Measurements from ENCODE around the gene FYN.

DNA sequence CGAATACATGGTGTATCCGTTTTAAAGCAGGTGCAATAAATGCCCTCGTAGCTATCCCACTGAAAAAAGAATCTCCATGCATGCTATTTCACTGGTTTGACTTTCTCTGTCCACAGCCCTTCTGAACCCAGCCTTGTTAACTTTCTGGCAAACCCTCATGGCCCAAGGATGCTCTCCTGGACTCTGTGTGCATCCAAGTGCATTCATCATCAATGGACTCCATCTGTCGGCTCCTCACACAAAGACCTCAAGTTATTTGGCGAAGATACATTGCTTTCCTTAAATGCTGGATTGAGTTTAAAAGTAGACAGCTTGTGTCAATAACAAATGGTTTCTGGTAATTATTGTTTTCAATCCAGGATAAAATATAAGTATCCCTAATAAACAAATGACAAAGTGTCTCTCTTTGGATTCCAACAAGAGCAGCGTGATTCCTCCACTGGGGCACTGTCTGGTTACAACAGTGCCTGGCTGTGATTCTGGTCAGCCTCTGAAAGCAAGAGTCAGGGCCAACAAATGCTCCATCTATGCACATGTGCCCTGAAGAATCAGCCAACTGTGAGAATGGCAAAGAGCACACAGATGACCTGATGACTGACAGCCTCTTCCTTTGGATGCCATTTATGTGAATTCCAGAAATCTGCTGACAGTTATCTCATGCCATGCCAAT is 55.7 kb downstream of the FYN start:
- TF ChIP-seq, protein P1, sequence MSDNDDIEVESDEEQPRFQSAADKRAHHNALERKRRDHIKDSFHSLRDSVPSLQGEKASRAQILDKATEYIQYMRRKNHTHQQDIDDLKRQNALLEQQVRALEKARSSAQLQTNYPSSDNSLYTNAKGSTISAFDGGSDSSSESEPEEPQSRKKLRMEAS (IDR thresholded peaks at IDR 0.05) = no peak
- TF ChIP-seq, protein P2, sequence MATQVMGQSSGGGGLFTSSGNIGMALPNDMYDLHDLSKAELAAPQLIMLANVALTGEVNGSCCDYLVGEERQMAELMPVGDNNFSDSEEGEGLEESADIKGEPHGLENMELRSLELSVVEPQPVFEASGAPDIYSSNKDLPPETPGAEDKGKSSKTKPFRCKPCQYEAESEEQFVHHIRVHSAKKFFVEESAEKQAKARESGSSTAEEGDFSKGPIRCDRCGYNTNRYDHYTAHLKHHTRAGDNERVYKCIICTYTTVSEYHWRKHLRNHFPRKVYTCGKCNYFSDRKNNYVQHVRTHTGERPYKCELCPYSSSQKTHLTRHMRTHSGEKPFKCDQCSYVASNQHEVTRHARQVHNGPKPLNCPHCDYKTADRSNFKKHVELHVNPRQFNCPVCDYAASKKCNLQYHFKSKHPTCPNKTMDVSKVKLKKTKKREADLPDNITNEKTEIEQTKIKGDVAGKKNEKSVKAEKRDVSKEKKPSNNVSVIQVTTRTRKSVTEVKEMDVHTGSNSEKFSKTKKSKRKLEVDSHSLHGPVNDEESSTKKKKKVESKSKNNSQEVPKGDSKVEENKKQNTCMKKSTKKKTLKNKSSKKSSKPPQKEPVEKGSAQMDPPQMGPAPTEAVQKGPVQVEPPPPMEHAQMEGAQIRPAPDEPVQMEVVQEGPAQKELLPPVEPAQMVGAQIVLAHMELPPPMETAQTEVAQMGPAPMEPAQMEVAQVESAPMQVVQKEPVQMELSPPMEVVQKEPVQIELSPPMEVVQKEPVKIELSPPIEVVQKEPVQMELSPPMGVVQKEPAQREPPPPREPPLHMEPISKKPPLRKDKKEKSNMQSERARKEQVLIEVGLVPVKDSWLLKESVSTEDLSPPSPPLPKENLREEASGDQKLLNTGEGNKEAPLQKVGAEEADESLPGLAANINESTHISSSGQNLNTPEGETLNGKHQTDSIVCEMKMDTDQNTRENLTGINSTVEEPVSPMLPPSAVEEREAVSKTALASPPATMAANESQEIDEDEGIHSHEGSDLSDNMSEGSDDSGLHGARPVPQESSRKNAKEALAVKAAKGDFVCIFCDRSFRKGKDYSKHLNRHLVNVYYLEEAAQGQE (IDR thresholded peaks at IDR 0.05; ENCODE audit: low read depth) = no peak
- TF ChIP-seq TAF1 (IDR thresholded peaks at IDR 0.05; ENCODE audit: low read depth) (no peak), CEBPB (IDR thresholded peaks at IDR 0.05) (no peak), EP300 (IDR thresholded peaks at IDR 0.05; ENCODE audit: borderline replicate concordance) (no peak), RAD21 (IDR thresholded peaks at IDR 0.05; ENCODE audit: low read depth) (no peak), FOXM1 (IDR thresholded peaks at IDR 0.05; ENCODE audit: borderline replicate concordance, low read depth) (no peak), CREB1 (IDR thresholded peaks at IDR 0.05; ENCODE audit: low read depth) (no peak), TCF12 (IDR thresholded peaks at IDR 0.05; ENCODE audit: low read depth) (no peak)

All from Ishikawa (cell line).